Coronary artery (tissue), 2 donors: Measurements from ENCODE around the gene LMX1A.

Experiments
- DNase-seq: peaks from one replicate; pipeline ENCODE4 v3.0.0-alpha.2; 2017; ENCODE audit warnings: low spot score
- H3K27ac ChIP-seq, 2 donors: fragments of 200-600 bp; sonication (generic); one replicate each; pipeline ENCODE4 v1.5.1; 2016 to 2019
- H3K4me3 ChIP-seq: fragments of 200-600 bp; sonication (generic); 2 replicates; pipeline ENCODE4 v1.5.1; 2016; ENCODE audit warnings: mild to moderate bottlenecking, moderate library complexity
- CTCF ChIP-seq: fragments of 200-600 bp; sonication (generic); IDR thresholded peaks from one replicate; pipeline ENCODE4 v1.5.1; 2019; ENCODE audit warnings: antibody characterized with exemption

Gene LMX1A

GRCh38 chr1:165189011-165189410 lies 167.5 kb downstream of the LMX1A start:
- TF ChIP-seq CTCF = no peak
- H3K27ac ChIP-seq = no peak overlapping the region
- H3K4me3 ChIP-seq = no peak overlapping the region
- no peak for DNase-seq

- no peak overlapping the region for H3K27ac ChIP-seq
- H3K4me3 ChIP-seq = no peak overlapping the region
- no peak for TF ChIP-seq CTCF
- DNase-seq = no peak
Measured at GRCh38 chr1:165187031-165188009, 169.2 kb downstream of the LMX1A start.

GRCh38 chr1:165185161-165185889 lies 171.2 kb downstream of the LMX1A start:
- DNase-seq = no peak
- Histone ChIP-seq H3K4me3 (no peak overlapping the region), H3K27ac (no peak overlapping the region)
- TF ChIP-seq CTCF = no peak

GRCh38 chr1:165182975-165183374 lies 173.5 kb downstream of the LMX1A start:
- no peak for TF ChIP-seq CTCF
- DNase-seq = no peak

GRCh38 chr1:165179306-165179705 lies 177.2 kb downstream of the LMX1A start:
- no peak overlapping the region for H3K27ac ChIP-seq
- TF ChIP-seq CTCF = no peak
- no peak overlapping the region for H3K4me3 ChIP-seq
- no peak for DNase-seq

More at GRCh38 chr1:165182975-165183374, 173.5 kb downstream of the LMX1A start:
- no peak overlapping the region for H3K27ac ChIP-seq
- no peak overlapping the region for H3K4me3 ChIP-seq

GRCh38 chr1:165174491-165174890 lies 182.0 kb downstream of the LMX1A start:
- no peak for TF ChIP-seq CTCF
- H3K4me3 ChIP-seq = no peak overlapping the region
- DNase-seq = no peak
- no peak overlapping the region for H3K27ac ChIP-seq
